Superior temporal gyrus (tissue), 1 donor: ENCODE results near the gene MYBPC3.

Experiments used
- DNase-seq: peaks from one replicate; pipeline ENCODE4 v3.0.0-alpha.2; 2016; ENCODE audit errors: extremely low spot score

MYBPC3 gene

GRCh38 chr11:47352556-47352955 is at the start of gene MYBPC3:
Gene MYBPC3, minus strand, starts transcription at chr11:47352702. Its CDS starts 55 bp downstream, at chr11:47352647.
- DNase-seq: no peak

DNA sequence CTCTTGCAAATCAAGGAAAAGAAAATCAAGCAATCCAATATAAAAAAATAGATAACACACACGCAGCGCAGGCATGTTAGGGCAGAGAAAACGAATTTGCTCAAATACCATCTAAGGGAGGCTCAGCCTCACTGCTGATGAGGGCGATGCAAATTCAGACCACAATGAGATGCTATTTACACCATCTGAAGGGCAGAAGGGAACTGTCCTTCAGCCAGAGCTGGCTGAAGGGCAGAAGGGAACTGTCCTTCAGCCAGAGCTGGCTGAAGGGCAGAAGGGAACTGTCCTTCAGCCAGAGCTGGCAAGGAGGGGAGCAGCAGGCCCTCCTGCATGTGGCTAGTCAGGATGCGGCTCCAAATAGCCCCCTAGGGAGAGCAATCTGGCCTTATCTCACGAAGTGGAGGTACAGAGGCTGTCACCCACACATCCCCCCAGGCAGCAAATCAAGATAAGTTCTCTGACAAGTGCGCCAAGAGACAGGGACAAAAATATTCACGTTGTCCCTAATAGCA is 48.3 kb upstream of the MYBPC3 start:
- DNase-seq: no peak

DNA sequence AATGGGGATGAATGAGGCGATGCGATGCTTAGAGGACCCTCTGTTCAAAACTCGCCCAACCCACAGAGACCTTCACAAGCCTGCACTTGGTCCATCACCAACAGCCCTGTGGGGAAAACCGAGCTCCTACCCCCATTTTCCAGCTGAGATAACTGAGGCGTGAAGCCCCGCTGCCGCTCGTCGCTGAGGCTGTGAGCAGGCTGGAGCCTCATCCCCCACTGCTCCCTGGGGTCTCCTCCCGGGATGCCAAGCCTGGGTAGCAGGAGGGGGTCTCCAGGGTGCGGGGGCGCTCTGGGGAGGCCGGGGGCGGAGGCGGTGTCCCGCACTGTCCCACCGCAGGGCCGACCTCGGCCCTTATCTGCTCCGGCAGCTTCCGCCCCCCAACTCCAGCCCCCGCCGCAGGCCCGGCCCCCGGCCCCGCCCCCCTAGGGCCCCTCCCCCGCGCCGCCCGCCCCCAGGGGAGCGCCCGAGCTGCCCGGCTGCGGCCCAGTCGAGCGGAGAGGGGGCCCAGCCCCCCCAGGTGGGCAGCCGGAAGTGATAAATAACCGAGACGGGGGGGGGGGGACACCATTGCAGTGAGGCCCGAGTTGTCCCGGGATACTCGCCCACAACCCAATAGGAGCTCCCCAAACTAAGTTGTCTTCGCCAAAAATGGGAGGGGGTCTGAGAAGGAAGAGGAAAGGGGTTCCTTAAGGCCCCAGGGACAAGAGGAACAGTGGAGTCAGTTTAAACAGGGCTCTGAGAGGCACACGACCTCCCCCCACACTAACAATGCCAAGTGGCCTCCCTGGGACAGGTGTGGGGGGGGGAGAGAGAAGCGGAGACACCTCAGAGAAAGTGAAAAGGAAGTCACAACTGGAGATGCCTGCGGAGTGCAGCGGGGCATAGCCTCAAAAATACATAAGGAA is 47.6 kb upstream of the MYBPC3 start:
- no peak for DNase-seq

DNA sequence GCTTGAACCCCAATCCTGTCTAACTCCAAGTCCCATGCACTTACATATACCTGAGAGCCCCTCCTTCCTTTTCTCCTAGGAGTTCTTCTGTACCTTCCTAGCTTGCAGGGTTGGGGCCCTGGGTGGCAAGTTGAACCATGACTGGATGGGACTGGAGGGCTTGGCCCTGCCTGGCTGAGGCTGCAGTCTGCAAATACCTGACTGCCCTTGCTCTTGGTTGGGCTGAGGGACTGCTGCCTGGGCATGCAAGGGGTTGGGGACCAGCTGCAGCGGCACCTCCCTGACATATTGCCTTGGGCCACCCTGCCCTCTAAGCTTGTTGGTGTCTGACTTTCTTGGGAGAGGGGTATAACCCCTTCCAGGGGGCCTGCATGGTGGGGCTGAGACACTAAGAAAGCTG is 46.0 kb upstream of the MYBPC3 start:
- no peak for DNase-seq

GRCh38 chr11:47398011-47398410 is 45.5 kb upstream of the MYBPC3 start:
- DNase-seq: no peak

- DNase-seq: no peak
Observed at GRCh38 chr11:47396049-47396320, 43.5 kb upstream of the MYBPC3 start.

- no peak for DNase-seq
Observed at GRCh38 chr11:47395223-47396048, 42.9 kb upstream of the MYBPC3 start.

- no peak for DNase-seq
Observed at GRCh38 chr11:47394322-47395222, 42.1 kb upstream of the MYBPC3 start.

- DNase-seq: no peak
Observed at GRCh38 chr11:47394050-47394321, 41.5 kb upstream of the MYBPC3 start.

GRCh38 chr11:47393163-47394049 is 40.9 kb upstream of the MYBPC3 start:
- no peak for DNase-seq

- DNase-seq: no peak
Observed at GRCh38 chr11:47392546-47393162, 40.2 kb upstream of the MYBPC3 start.

- DNase-seq: no peak
Observed at GRCh38 chr11:47391711-47392432, 39.4 kb upstream of the MYBPC3 start.

DNA sequence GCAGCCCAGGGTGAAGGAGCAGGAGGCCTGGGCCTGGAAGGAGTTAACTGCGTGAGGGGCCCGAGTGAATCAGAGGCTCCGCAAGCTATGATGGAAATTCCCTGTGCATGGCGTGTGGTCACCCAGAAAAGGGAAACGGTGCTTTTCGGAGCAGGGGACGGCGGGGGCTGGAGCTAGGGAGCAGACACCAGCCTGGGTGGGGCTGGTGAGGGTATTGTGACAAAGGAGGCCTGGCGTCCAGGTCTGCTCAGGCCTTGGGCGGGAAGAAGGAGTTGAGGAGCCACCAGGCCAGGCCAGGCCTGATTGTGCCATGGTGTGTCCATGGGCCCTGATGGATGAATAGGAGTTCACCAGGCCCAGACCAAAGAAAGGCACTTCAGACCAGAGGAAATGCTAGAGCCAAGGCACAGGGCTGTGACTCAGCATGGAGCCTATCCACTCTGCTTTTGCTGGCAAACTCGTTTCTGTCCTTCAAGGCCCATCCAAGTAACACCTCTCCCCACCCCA is 38.6 kb upstream of the MYBPC3 start:
- DNase-seq: no peak

- no peak for DNase-seq
Observed at GRCh38 chr11:47390422-47390760, 37.9 kb upstream of the MYBPC3 start.

DNA sequence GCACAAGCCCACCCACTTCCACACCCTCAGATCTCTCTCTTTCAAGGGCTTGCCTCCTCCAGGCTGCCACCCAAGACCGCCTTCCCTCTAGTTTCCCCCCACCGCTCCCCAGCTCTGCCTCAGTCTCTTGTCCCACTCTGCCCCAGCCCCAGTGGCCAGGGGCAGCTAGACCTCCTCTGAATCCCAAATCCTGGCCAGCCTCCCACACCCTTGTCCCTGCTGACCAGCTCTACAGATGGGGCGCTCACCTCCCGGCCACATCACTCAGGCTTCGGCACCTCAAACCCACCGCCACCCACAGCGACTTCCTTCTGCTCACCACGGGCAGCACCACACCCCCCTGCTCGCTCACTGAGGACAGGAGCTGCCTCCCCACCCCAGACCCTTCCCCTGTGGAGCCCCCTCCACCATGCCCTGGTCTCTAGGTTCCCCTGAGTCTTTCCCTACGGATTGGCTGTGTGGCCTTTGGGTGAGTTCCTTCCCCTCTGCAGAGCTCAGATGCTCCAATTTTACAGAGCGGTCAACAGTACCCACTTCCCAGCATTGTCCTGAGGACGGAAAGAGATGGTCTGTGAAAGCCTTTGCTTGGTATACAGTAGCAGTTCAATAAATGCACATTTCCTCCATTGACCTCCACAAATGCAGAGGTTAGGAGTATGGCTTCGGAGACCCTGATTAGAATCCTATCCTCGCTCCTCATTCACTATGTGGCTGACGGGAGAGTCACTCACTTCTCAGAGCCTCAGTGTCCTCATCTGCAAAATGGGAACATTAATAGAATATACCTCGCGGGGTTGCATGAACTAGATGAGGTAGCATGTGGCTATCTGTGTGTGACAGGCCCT is 37.3 kb upstream of the MYBPC3 start:
- no peak for DNase-seq

- no peak for DNase-seq
Observed at GRCh38 chr11:47388697-47389576, 36.4 kb upstream of the MYBPC3 start.

DNA sequence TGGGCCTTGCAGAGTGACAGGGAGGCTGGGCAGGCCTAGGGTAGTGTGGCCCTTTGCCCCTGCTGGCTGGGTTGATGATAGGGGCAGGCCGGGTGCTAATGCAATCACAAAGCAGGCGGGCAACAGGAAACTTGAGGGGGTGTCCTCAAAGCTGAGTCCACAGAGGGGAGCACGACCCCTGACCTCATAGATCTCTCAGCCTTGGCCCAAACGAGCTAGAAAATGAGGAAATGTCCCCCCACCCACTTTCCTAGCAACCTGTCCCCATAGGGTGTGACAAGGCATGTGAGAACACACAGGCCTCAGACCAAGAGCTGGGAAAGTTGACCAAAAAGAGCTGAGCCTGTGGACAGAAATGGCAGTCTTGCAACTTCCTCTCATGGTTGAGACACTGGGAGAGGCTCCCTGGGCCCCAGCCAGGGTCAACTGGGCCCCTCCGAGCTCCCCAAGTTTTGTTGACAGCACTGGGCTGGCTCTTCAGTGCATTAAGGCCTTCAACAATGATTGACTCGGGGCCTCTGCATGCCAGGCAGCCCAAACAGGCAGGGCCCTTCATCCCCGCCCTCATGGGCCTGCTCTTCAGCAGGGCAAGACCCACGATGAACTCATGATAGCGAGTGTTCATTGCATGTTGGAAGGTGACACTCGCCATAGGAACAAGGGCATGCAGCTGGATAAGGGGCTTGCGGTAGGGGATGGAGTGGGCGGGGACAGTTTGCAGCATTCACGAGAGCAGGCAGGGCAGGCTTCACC is 35.6 kb upstream of the MYBPC3 start:
- DNase-seq: no peak
